ENCODE results near the gene MAK.

GRCh38 chr6:10862361-10862760 lies 24.0 kb upstream of the MAK start:
- TF ChIP-seq POLR2A (IDR thresholded peaks at IDR 0.05), result no peak
- no peak for TF ChIP-seq CTCF (IDR thresholded peaks at IDR 0.05 in 8 of 11, conservative IDR thresholded peaks at IDR 0.05 in 3 of 11)
- no peak for TF ChIP-seq POLR2AphosphoS5 (IDR thresholded peaks at IDR 0.05)
